H7 (cell line): ENCODE measurements around the gene PTPRD. TPM values are rescaled to one million over a fixed set of nuclear protein-coding genes. Genes with fewer than 3 reads are reported as not detected.

Experiments used
- DNase-seq: peaks from one replicate; pipeline ENCODE4 v3.0.0; 2012
- H3K27me3 ChIP-seq: 2 replicates; pipeline ENCODE4 v1.6.0; 2011; ENCODE audit warnings: mild to moderate bottlenecking, low read length; ENCODE audit not compliant: control insufficient read depth, insufficient read depth
- H3K36me3 ChIP-seq: replicated peaks from 2 replicates; pipeline ENCODE4 v1.5.1; 2011; ENCODE audit warnings: low read length; ENCODE audit not compliant: control insufficient read depth, insufficient read depth
- H3K4me3 ChIP-seq: 2 replicates; pipeline ENCODE4 v1.5.1; 2011; ENCODE audit warnings: low read depth, mild to moderate bottlenecking, control low read depth, low read length, moderate library complexity; ENCODE audit not compliant: insufficient read depth
- total RNA-seq: library from RNA; depleted of rRNA; stranded (reverse); fragments of >200 nt; shearing (Covaris generic); gene quantifications from 2 replicates; pipeline ENCODE4 v1.2.3, GENCODE V29; 2014

The PTPRD gene
- total RNA-seq, 1 experiment from 2014 or later, result 21.5 TPM

DNA sequence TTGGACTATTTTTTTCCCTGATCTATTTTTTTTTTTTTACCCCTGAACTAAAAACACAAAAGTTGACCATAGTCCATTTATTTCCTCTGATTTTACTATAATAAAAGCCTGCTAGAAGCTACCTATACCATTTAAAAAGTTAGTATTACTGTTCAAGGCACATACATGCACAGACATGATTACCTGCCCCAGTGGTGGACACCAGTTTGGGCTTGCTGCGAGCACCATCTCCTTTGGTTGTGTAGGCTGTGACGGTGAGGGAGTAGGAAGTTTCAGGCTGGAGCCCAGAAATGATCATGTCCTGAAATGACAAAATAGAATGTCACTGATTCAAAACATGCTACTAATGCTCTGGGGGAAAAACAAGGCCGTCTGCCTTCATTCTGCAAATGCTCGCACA is 2120.1 kb downstream of the PTPRD start:
- Histone ChIP-seq H3K36me3 (no peaks in the 10 kb centered on the region), H3K4me3 (no peak overlapping the region)
- no peak for DNase-seq

DNA sequence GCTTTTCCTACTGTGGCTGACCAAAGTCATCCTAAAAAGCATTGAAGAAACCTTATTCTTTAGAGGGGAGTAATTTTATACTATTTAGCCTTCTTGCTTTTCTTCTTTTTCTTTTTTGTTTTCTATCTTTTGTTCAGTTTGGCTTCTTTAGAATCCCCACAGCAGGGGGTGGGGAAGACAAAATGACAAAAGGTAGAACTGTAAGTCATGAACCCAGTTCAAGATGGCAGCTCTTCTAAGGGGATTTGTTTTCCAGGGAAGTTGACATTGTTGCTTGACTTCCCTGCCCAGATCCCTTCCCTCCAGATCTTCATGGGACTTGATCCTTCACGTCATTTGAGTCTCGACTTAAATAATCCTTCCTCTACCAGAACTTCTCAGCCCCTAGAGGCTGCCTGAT is 2120.8 kb downstream of the PTPRD start:
- DNase-seq, result peak; percentile 10
- no peak overlapping the region for H3K4me3 ChIP-seq
- H3K27me3 ChIP-seq, result no peaks in the 10 kb centered on the region
- no peaks in the 10 kb centered on the region for H3K36me3 ChIP-seq

More for the DNA sequence above, 2120.1 kb downstream of the PTPRD start:
- no peaks in the 10 kb centered on the region for H3K27me3 ChIP-seq

DNA sequence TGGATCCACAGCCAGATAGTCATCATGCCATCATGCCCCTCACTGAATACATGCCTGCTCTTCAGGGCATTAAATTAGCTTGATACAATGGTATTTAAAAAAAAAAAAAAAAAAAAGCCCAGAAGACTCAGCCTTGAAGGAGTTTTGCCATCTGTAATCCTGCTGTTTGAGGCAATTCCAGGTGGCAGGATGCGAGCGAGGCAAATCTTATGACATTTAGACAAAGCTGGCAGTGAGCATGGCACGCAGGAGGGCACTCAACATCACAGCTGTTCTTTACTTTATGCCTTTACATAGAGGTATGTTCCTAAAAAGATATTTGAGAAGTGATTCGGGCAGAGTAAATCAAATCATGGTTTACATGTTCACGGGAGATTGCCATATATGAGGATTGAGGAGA is 2121.2 kb downstream of the PTPRD start:
- Histone ChIP-seq H3K36me3 (no peaks in the 10 kb centered on the region), H3K4me3 (no peak overlapping the region), H3K27me3 (no peaks in the 10 kb centered on the region)
- DNase-seq, result no peak

DNA sequence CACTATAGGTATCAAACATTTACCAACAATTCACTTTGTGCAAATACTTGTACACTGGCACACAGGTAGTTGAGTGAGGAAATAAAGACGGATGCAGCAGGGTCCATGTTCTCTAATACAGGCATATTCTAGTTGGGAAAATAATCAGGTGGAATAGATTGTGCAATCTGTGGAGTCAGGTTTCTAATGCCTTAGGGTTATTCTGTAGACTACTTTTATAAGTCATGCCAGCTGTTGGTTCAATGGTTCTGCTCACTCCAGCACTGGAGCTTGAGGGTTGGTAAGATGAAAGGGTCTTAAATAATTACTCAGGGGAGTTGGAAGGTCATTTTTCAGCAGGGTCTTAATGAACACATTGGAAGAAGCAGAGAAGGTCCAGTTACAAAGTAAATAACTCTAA is 2123.0 kb downstream of the PTPRD start:
- no peaks in the 10 kb centered on the region for H3K27me3 ChIP-seq

DNA sequence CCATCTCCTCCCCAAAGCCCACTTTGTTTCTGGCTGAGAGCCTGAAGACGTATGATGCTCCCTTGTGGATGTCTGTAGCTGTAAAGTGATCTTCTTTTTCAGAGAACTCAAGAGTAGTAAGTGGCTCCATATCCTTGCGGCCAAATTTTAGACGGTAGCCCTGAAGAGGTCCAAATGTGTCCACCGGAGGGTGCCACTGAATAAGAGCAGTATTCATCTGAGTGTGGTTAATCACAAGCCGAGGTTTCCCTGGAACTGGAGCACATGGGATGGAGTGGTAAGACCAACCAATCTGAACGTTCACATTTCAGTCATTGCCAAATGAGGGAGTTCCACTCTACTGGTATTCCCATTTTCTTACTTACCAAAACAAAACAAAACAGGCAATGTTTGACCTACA is 2126.7 kb downstream of the PTPRD start:
- Histone ChIP-seq H3K27me3 (no peaks in the 10 kb centered on the region), H3K36me3 (no peaks in the 10 kb centered on the region), H3K4me3 (no peak overlapping the region)
- DNase-seq, result peak; percentile 23

More for the DNA sequence above, 2123.0 kb downstream of the PTPRD start:
- Histone ChIP-seq H3K36me3 (no peaks in the 10 kb centered on the region), H3K4me3 (no peak overlapping the region)
- no peak for DNase-seq

DNA sequence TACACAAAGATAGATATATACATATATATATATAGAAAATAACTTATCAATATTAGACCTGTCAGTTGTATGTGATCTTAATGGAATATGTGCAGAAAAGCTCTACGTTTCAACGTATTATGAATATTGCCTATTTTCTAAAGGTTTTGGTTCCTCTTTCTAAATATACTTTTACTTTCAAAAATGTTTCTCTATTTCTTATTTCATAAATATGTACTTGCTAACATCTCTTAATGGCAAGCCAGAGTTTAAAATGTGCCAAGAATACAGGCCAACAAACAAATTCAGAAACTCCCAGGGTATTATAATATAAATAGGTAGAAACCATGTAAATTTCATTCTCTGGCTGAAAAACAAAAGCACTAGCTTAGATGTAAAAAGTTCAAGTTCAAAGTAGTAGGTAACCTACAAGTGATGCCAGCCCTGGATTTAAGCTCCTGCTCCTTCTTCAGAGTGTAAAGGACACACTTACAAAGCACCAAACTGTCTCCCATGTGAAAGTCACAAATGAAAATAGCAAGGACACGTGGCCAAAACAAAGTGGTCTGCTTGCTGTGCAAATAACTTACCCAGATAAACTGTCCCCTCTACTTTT is 2128.1 kb downstream of the PTPRD start:
- Histone ChIP-seq H3K4me3 (no peak overlapping the region), H3K27me3 (no peaks in the 10 kb centered on the region), H3K36me3 (no peaks in the 10 kb centered on the region)
- no peak for DNase-seq

DNA sequence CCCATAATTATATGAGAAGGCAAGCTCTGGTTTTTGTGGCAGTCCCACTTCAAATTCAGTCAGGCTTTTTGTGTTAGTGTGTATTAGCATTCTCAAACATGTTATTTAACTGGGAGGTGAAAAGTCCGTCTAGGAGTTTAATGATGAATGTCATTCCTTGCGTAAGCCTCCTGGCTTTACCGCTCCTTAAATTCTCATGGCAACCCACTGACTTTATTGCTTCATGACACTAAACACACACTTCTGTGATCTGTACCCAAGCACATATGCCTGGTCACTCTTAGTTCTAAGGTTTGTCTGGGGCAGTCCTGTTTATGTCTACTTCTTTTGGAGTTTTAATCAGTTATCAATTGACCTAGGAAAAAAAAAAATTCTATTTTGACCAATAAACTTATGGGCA is 2135.4 kb downstream of the PTPRD start:
- no peak for DNase-seq
- Histone ChIP-seq H3K27me3 (no peaks in the 10 kb centered on the region), H3K4me3 (no peak overlapping the region), H3K36me3 (no peaks in the 10 kb centered on the region)

DNA sequence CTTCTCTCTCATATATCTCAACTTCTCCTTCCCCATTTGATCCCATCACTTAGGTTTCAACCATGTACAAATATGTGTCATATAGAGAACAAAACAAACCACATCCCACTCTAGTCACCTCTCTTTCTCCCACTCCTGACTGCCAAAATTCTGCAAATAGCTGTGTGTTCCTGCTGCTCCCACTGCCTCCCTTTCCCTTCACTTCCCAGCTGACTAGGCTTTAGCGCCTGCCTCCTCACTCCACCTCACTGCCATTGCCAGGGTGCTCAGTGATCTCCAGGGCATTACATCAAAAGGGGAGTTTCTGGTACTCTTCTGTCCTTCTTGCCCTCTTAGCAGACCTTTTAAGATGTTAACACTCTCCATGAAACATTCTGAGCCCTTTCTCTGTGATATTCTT is 2137.9 kb downstream of the PTPRD start:
- no peak for DNase-seq
- Histone ChIP-seq H3K27me3 (no peaks in the 10 kb centered on the region), H3K36me3 (no peaks in the 10 kb centered on the region), H3K4me3 (no peak overlapping the region)

DNA sequence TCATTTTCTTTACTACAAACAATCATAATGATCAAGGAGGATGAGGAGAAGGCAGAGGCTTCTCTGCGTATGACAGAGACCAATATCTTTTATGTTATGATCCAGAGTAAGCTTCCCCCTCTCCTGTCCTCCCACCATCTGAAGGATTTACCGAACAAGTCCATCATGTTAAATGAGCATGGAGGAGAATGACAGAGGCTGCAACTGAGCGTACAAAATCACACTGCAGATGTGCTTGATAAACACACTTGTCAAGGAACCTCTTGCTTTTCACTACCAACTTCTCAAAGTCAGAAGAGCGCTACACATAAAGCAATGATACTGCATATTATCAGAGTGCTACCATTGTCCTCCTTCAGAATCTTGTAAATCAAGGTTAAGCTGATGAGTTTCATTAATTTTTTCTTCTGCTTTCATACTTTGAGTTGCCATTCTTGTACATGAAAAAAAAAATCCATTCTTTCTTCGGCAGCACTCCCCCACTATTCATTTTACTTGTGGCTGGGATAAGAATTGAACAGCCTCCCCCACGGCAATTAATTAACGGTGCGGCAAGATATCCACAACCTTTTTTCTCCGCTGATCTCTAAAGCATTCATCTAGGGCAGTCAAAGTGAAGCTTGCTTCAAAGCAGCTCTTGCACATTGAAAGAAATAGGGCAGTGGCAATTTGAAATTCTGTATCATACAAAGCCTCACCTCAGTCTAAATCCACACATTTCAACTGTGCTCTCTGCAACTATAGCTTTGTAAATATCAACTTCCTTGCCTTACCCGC is 2139.4 kb downstream of the PTPRD start:
- no peak for DNase-seq
- H3K27me3 ChIP-seq, result no peaks in the 10 kb centered on the region
- H3K36me3 ChIP-seq, result no peaks in the 10 kb centered on the region
- no peak overlapping the region for H3K4me3 ChIP-seq

DNA sequence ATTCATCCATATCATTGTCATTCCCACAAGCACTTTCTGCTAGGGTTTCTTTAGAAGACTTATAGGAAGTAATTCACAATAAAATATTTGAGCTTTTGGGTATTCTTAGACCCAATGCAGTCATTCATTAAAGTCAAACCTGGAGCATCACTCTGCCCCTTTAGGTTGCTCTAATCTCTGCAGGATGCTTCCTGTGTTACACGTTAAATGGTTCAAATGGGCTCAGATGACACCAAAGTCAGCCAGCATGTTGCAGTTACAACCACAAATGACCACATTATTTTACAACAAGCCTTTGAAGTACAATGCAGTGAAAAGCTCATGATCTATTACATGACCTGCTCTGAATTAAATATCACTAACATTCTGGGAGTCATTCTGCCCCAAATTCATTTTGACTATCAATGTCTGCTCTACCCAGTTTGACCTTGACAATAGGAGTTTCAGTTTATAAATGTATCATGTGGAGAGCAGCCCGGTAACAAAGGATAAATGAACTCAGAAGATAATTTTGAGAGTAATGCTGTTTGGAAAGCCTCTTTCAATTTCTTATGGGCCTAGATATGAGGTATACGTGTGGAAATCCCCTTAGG is 2144.7 kb downstream of the PTPRD start:
- no peak overlapping the region for H3K4me3 ChIP-seq
- H3K27me3 ChIP-seq, result no peaks in the 10 kb centered on the region
- no peaks in the 10 kb centered on the region for H3K36me3 ChIP-seq
- no peak for DNase-seq

DNA sequence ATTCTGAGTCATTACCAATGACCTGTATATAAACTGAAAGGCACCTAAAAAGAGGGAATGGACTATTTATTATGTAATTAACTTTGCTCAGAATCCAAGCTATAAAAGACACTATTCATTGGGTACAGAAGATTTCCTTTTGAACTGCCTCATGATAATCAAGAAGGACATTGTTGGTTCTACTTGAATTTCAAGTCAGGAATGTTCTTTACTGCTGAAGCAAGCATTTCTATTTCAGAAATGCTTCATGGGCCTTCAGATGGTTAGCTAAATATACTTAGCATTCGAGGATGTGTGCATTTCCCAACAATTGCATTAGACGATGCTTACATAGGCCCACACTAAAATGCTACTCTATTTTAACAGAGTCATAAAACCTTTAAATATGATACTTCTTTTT is 2155.0 kb downstream of the PTPRD start:
- Histone ChIP-seq H3K36me3 (no peaks in the 10 kb centered on the region), H3K27me3 (no peaks in the 10 kb centered on the region), H3K4me3 (no peak overlapping the region)
- no peak for DNase-seq

DNA sequence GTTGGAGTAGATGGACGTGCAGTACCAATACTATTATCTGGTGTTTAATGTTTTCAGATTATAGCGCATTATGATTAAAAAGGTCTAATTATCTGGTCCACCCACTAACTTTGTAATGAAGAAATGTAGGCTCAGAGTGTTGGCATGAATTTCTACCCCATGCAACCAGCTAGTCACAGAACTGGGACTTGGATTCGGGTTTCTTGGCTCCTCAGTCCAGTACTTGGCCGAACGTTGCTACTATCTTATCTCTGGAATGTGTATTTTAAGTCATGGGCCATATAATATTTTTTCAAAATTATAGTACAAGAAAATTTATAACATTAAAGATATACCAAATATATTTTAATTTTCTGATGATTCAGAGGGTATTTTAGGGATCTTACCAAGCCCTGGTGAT is 2155.7 kb downstream of the PTPRD start:
- Histone ChIP-seq H3K27me3 (no peaks in the 10 kb centered on the region), H3K4me3 (no peak overlapping the region), H3K36me3 (no peaks in the 10 kb centered on the region)
- DNase-seq, result no peak

DNA sequence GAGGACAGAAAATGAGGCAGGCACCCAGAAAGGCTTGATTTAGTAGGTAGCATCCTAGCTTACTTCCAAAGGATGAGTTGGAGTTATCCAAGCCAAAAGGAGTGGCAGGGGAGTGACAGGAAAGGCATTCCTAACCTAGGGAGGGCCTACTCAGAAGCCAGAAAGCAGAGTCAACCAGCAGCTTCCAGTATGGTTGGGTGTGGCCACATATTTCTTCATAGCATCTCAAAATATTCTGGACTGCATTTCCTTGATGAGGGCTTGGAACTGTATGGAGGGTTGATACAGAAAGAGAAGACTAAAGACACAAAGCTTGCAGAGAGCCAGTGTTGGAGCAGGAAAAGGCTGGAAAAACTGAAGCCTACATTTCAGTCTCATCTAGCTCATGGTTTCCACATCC is 2156.5 kb downstream of the PTPRD start:
- Histone ChIP-seq H3K36me3 (no peaks in the 10 kb centered on the region), H3K27me3 (no peaks in the 10 kb centered on the region)
- no peak for DNase-seq

DNA sequence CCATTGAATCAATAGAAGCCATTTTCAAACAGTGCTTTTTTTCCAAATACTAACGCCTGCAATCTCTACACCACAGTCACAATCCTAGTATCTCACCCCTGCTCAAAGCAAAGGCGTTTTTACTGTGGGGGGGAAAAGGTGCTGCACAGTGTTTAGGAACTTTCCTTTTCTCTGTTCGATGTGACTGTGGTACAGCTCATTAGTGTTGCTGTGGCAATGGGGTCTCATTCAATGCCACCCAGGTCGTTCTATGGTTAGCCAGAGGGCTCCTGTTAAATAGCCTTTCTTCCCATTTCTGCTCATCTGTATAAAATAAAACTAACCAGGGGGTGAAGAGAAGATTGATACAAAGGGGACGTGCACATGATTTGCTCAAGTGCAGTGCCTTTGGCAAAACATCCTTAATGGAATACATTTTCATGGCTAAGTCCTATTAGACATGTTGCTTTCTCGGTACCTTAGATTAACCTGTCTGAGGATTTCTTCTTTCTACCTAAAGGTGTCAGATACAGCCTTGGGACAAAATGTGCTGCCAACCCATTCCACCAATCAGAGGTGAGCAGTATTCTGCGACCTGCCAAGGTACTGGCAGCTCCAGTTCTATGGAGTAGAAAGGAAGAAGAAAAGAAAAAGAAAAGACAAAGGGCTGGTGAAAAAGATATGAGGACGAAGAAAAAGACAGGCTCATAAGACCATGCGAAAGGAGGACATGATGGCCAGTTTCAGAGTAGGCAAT is 2161.8 kb downstream of the PTPRD start:
- H3K27me3 ChIP-seq, result no peaks in the 10 kb centered on the region
- no peak for DNase-seq
- H3K4me3 ChIP-seq, result no peak overlapping the region
- no peaks in the 10 kb centered on the region for H3K36me3 ChIP-seq

More for the DNA sequence above, 2156.5 kb downstream of the PTPRD start:
- H3K4me3 ChIP-seq, result no peak overlapping the region

DNA sequence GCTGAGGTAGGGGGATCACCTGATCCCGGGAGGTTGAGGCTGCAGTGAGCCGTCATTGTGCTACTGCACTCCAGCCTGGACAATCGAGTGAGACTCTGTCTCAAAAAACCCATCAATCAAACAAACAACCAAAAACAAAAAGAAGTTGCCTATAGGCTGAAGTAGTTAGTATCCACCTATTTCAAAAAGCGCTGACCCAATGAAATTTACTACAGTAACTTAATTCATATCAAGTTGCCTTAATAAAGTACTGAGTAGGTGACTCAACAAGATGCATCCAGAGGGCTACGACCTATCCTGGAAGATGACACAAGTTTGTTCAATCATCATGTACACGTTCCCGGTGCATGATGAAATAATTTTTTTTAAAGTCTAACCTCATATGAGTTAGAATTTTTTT is 2164.6 kb downstream of the PTPRD start:
- Histone ChIP-seq H3K36me3 (no peaks in the 10 kb centered on the region), H3K4me3 (no peak overlapping the region), H3K27me3 (no peaks in the 10 kb centered on the region)
- DNase-seq, result no peak
